DOHH2 (cell line): ENCODE measurements around the gene TLDC2.

Experiments used
- CTCF ChIP-seq: fragments of 200-600 bp; sonication (generic); IDR thresholded peaks from one replicate; pipeline ENCODE4 v1.5.1; 2014; ENCODE audit warnings: antibody characterized with exemption, mild to moderate bottlenecking, low read depth, low read length; ENCODE audit not compliant: poor library complexity, severe bottlenecking
- EZH2phosphoT487 ChIP-seq: fragments of 200-600 bp; sonication (generic); IDR thresholded peaks from 2 replicates; pipeline ENCODE4 v1.6.1; 2017; ENCODE audit warnings: borderline replicate concordance, mild to moderate bottlenecking, antibody characterized with exemption, low read length, moderate library complexity, mixed read lengths

DNA sequence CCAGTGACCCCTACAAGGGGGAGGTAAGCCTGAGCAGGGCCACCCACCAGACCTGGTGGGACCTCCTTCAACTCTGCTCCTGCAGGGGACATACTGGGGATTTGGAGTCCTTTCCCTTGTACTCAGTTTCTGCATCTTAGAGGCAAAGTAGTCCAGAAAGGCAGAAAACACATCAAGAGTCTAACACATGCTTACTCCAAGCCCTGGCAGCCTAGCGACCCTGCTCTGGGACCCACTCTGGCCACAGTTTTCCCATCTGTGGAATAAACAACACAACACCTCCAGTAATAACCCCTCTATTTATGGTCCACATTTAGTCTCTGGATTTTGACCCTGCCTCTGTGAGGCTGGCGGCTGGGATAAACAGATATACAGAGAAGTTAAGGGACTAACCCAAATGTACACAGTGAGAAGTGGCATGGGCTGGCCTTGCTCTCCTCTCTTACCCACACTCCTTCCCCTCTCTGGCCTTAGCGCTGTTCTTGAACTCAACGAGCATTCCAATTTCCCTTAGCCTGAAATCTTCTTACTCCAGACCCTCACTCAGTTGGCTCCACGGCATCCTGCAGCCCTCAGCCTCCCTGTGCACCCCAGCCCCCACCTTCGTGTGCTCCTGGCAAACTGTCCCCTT is 16.1 kb upstream of the TLDC2 start:
- TF ChIP-seq CTCF = no peak
- no peak for TF ChIP-seq EZH2phosphoT487
